ENCODE data around the gene SPDYC. TPM values are rescaled to one million over a fixed set of nuclear protein-coding genes. Genes with fewer than 3 reads are reported as not detected.

The SPDYC gene
- total and polyA plus RNA-seq, 11 donors, result not detected

GRCh38 chr11:65134240-65134951 lies 35.6 kb upstream of the SPDYC start, which contains the start of gene SYVN1:
Gene SYVN1, minus strand, starts transcription at chr11:65134519. Its CDS starts 918 bp downstream, at chr11:65133601.
- WGBS, 4 donors, result 0 to 1% (median 1%) methylated on average over 34 to 60 of the region's 60 CpGs
- Histone ChIP-seq H3K4me1 (peaks cover 0 to 34% (median 26%) of the 10 kb centered on the region in 12 donors), H3K27me3 (no peaks in the 10 kb centered on the region), H3K27ac (peak within 1 kb of the TSS; percentile 94 to 99 (median 98)), H3K36me3 (peaks cover 0 to 37% (median 35%) of the 10 kb centered on the region in 9 donors), H3K9me3 (no peaks in the 10 kb centered on the region), H3K4me3 (peak within 1 kb of the TSS; percentile 63 to 98 (median 89))
- intact Hi-C loops (cut with DNase I), result loop anchor here in 2 of 10 donors (2.0 kb wide), 1 partner anchor 46 kb away; the partner anchor contains the start of gene CAPN1 (in 2 of the 2)
- peak; percentile 87 to 93 (median 92) for ATAC-seq
- TF ChIP-seq CTCF (IDR thresholded peaks at IDR 0.05), result no peak
- TF ChIP-seq POLR2A (IDR thresholded peaks at IDR 0.05), result peak; percentile 57 to 85
- DNase-seq, result peak; percentile 91 to 94 (median 93)

- no peaks in the 10 kb centered on the region for H3K9me3 ChIP-seq
- ATAC-seq, result peak; percentile 89 to 95 (median 91)
- peak; percentile 90 to 95 (median 91) for DNase-seq
- peak overlapping the region; percentile 63 to 98 (median 89) for H3K4me3 ChIP-seq
- 3 to 6% (median 4%) methylated on average over 24 of the region's 24 CpGs for WGBS, 4 donors
- TF ChIP-seq POLR2A (IDR thresholded peaks at IDR 0.05) (peak in 1 of 2 donors; percentile 63), CTCF (IDR thresholded peaks at IDR 0.05) (no peak)
- H3K36me3 ChIP-seq, result peaks cover 0 to 30% (median 28%) of the 10 kb centered on the region in 9 donors
- intact Hi-C loops (cut with DNase I), result loop anchor here in 7 of 10 donors (2.0 to 5.0 kb wide), 3 partner anchors 37 to 47 kb away; partner anchors contain the start of genes CAPN1 (in 6 of the 7) and SPDYC (in 1 of the 7)
- H3K27ac ChIP-seq, result peak overlapping the region; percentile 94 to 99 (median 98)
- peaks cover 0 to 34% (median 26%) of the 10 kb centered on the region in 12 donors for H3K4me1 ChIP-seq
- H3K27me3 ChIP-seq, result no peaks in the 10 kb centered on the region
These were observed 34.9 kb upstream of the SPDYC start for GRCh38 chr11:65134952-65135632.

- TF ChIP-seq POLR2A (IDR thresholded peaks at IDR 0.05) (no peak), CTCF (IDR thresholded peaks at IDR 0.05) (no peak)
- intact Hi-C loops (cut with DNase I), result loop anchor here in 7 of 10 donors (2.0 to 5.0 kb wide), 3 partner anchors 37 to 47 kb away; partner anchors contain the start of genes CAPN1 (in 6 of the 7) and SPDYC (in 1 of the 7)
- Histone ChIP-seq H3K36me3 (peaks cover 0 to 24% (median 22%) of the 10 kb centered on the region in 9 donors), H3K9me3 (no peaks in the 10 kb centered on the region), H3K27me3 (no peaks in the 10 kb centered on the region), H3K4me1 (peaks cover 0 to 34% (median 26%) of the 10 kb centered on the region in 12 donors), H3K27ac (peak overlapping the region; percentile 94 to 99 (median 98)), H3K4me3 (peak overlapping the region; percentile 63 to 98 (median 89))
- 56 to 65% (median 60%) methylated on average over 11 of the region's 11 CpGs for WGBS, 4 donors
- ATAC-seq (no peak), DNase-seq (no peak)
These were observed 34.3 kb upstream of the SPDYC start for GRCh38 chr11:65135633-65136145.
